ENCODE results near the gene ADCY10.
"Not testable (repeated sequence)": the region's sequence is repeated elsewhere in the genome, so short reads cannot be mapped to it uniquely, and the experiment has no call there.

Gene ADCY10

GRCh38 chr1:167806676-167807075 is 107.3 kb downstream of the ADCY10 start:
- H3K27ac ChIP-seq (ENCODE audit: low read depth, low read length) = not testable (repeated sequence)

GRCh38 chr1:167806235-167806634 is 107.7 kb downstream of the ADCY10 start:
- peaks cover 34% of the 10 kb centered on the region for H3K9me3 ChIP-seq (ENCODE audit: control insufficient read depth, insufficient read depth, low read depth, low read length)
- H3K36me3 ChIP-seq (ENCODE audit: control insufficient read depth, insufficient read depth, low read length); H3K27me3 ChIP-seq (ENCODE audit: control insufficient read depth, insufficient read depth, low read length); H3K27ac ChIP-seq (ENCODE audit: low read depth, low read length); H3K4me3 ChIP-seq (ENCODE audit: low read depth, low read length); H3K4me1 ChIP-seq (ENCODE audit: control insufficient read depth, insufficient read depth, low read length); H3K9ac ChIP-seq (ENCODE audit: low read length): not testable (repeated sequence)

More at GRCh38 chr1:167806676-167807075, 107.3 kb downstream of the ADCY10 start:
- H3K4me1 ChIP-seq (ENCODE audit: control insufficient read depth, insufficient read depth, low read length); H3K27me3 ChIP-seq (ENCODE audit: control insufficient read depth, insufficient read depth, low read length); H3K4me3 ChIP-seq (ENCODE audit: low read depth, low read length); H3K36me3 ChIP-seq (ENCODE audit: control insufficient read depth, insufficient read depth, low read length); H3K9ac ChIP-seq (ENCODE audit: low read length): not testable (repeated sequence)
- H3K9me3 ChIP-seq (ENCODE audit: control insufficient read depth, insufficient read depth, low read depth, low read length) = peaks cover 34% of the 10 kb centered on the region

GRCh38 chr1:167805041-167805556 is 108.8 kb downstream of the ADCY10 start:
- no peaks in the 10 kb centered on the region for H3K27me3 ChIP-seq (ENCODE audit: control insufficient read depth, insufficient read depth, low read length)
- no peak overlapping the region for H3K9ac ChIP-seq (ENCODE audit: low read length)
- H3K27ac ChIP-seq (ENCODE audit: low read depth, low read length) = no peak overlapping the region

GRCh38 chr1:167803358-167804207 is 110.4 kb downstream of the ADCY10 start:
- no peaks in the 10 kb centered on the region for H3K27me3 ChIP-seq (ENCODE audit: control insufficient read depth, insufficient read depth, low read length)
- no peak overlapping the region for H3K27ac ChIP-seq (ENCODE audit: low read depth, low read length)
- no peaks in the 10 kb centered on the region; the same call in 1 of the 2 replicates for H3K4me1 ChIP-seq (ENCODE audit: control insufficient read depth, insufficient read depth, low read length)
- H3K36me3 ChIP-seq (ENCODE audit: control insufficient read depth, insufficient read depth, low read length) = peaks cover 4% of the 10 kb centered on the region; the same call in 1 of the 2 replicates
- peak overlapping the region; percentile 34; the same call in 1 of the 2 replicates for H3K4me3 ChIP-seq (ENCODE audit: low read depth, low read length)
- no peak overlapping the region for H3K9ac ChIP-seq (ENCODE audit: low read length)
- peaks cover 34% of the 10 kb centered on the region for H3K9me3 ChIP-seq (ENCODE audit: control insufficient read depth, insufficient read depth, low read depth, low read length)

More at GRCh38 chr1:167805041-167805556, 108.8 kb downstream of the ADCY10 start:
- Histone ChIP-seq H3K9me3 (ENCODE audit: control insufficient read depth, insufficient read depth, low read depth, low read length) (peaks cover 34% of the 10 kb centered on the region), H3K4me1 (ENCODE audit: control insufficient read depth, insufficient read depth, low read length) (no peaks in the 10 kb centered on the region), H3K36me3 (ENCODE audit: control insufficient read depth, insufficient read depth, low read length) (peaks cover 4% of the 10 kb centered on the region; the same call in 1 of the 2 replicates), H3K4me3 (ENCODE audit: low read depth, low read length) (no peak overlapping the region)

GRCh38 chr1:167802235-167802634 is 111.7 kb downstream of the ADCY10 start:
- peaks cover 4% of the 10 kb centered on the region; the same call in 1 of the 2 replicates for H3K36me3 ChIP-seq (ENCODE audit: control insufficient read depth, insufficient read depth, low read length)
- peaks cover 2% of the 10 kb centered on the region; the same call in 1 of the 2 replicates for H3K4me1 ChIP-seq (ENCODE audit: control insufficient read depth, insufficient read depth, low read length)
- no peak overlapping the region for H3K27ac ChIP-seq (ENCODE audit: low read depth, low read length)
- no peaks in the 10 kb centered on the region for H3K27me3 ChIP-seq (ENCODE audit: control insufficient read depth, insufficient read depth, low read length)
- no peak overlapping the region for H3K9ac ChIP-seq (ENCODE audit: low read length)
- H3K4me3 ChIP-seq (ENCODE audit: low read depth, low read length) = no peak overlapping the region
- H3K9me3 ChIP-seq (ENCODE audit: control insufficient read depth, insufficient read depth, low read depth, low read length) = peaks cover 25% of the 10 kb centered on the region

- Histone ChIP-seq H3K9ac (ENCODE audit: low read length) (no peak overlapping the region), H3K9me3 (ENCODE audit: control insufficient read depth, insufficient read depth, low read depth, low read length) (peaks cover 18% of the 10 kb centered on the region; the same call in 1 of the 2 replicates), H3K27me3 (ENCODE audit: control insufficient read depth, insufficient read depth, low read length) (no peaks in the 10 kb centered on the region), H3K27ac (ENCODE audit: low read depth, low read length) (no peak overlapping the region), H3K4me1 (ENCODE audit: control insufficient read depth, insufficient read depth, low read length) (peaks cover 20% of the 10 kb centered on the region), H3K4me3 (ENCODE audit: low read depth, low read length) (no peak overlapping the region), H3K36me3 (ENCODE audit: control insufficient read depth, insufficient read depth, low read length) (peaks cover 4% of the 10 kb centered on the region; the same call in 1 of the 2 replicates)
Observed at GRCh38 chr1:167800251-167800650, 113.7 kb downstream of the ADCY10 start.

- peaks cover 13% of the 10 kb centered on the region; the same call in 1 of the 2 replicates for H3K9me3 ChIP-seq (ENCODE audit: control insufficient read depth, insufficient read depth, low read depth, low read length)
- peaks cover 4% of the 10 kb centered on the region; the same call in 1 of the 2 replicates for H3K36me3 ChIP-seq (ENCODE audit: control insufficient read depth, insufficient read depth, low read length)
- no peak overlapping the region for H3K9ac ChIP-seq (ENCODE audit: low read length)
- H3K4me1 ChIP-seq (ENCODE audit: control insufficient read depth, insufficient read depth, low read length) = peaks cover 20% of the 10 kb centered on the region
- H3K27ac ChIP-seq (ENCODE audit: low read depth, low read length) = no peak overlapping the region
- no peaks in the 10 kb centered on the region for H3K27me3 ChIP-seq (ENCODE audit: control insufficient read depth, insufficient read depth, low read length)
- no peak overlapping the region for H3K4me3 ChIP-seq (ENCODE audit: low read depth, low read length)
Observed at GRCh38 chr1:167799747-167800146, 114.2 kb downstream of the ADCY10 start.

GRCh38 chr1:167798952-167799351 is 115.0 kb downstream of the ADCY10 start:
- Histone ChIP-seq H3K9ac (ENCODE audit: low read length) (no peak overlapping the region), H3K4me3 (ENCODE audit: low read depth, low read length) (no peak overlapping the region), H3K36me3 (ENCODE audit: control insufficient read depth, insufficient read depth, low read length) (peaks cover 4% of the 10 kb centered on the region; the same call in 1 of the 2 replicates), H3K9me3 (ENCODE audit: control insufficient read depth, insufficient read depth, low read depth, low read length) (peaks cover 7% of the 10 kb centered on the region; the same call in 1 of the 2 replicates), H3K4me1 (ENCODE audit: control insufficient read depth, insufficient read depth, low read length) (peaks cover 20% of the 10 kb centered on the region), H3K27ac (ENCODE audit: low read depth, low read length) (no peak overlapping the region), H3K27me3 (ENCODE audit: control insufficient read depth, insufficient read depth, low read length) (no peaks in the 10 kb centered on the region)

GRCh38 chr1:167797015-167797414 is 116.9 kb downstream of the ADCY10 start:
- H3K36me3 ChIP-seq (ENCODE audit: control insufficient read depth, insufficient read depth, low read length) = peaks cover 11% of the 10 kb centered on the region; the same call in 1 of the 2 replicates
- no peak overlapping the region for H3K4me3 ChIP-seq (ENCODE audit: low read depth, low read length)
- H3K27ac ChIP-seq (ENCODE audit: low read depth, low read length) = peak overlapping the region; percentile 0; the same call in 1 of the 2 replicates
- H3K9ac ChIP-seq (ENCODE audit: low read length) = peak overlapping the region; percentile 1
- no peaks in the 10 kb centered on the region for H3K27me3 ChIP-seq (ENCODE audit: control insufficient read depth, insufficient read depth, low read length)
- peaks cover 20% of the 10 kb centered on the region for H3K4me1 ChIP-seq (ENCODE audit: control insufficient read depth, insufficient read depth, low read length)
- no peaks in the 10 kb centered on the region; the same call in 1 of the 2 replicates for H3K9me3 ChIP-seq (ENCODE audit: control insufficient read depth, insufficient read depth, low read depth, low read length)

GRCh38 chr1:167795810-167796740 is 117.9 kb downstream of the ADCY10 start:
- H3K27ac ChIP-seq (ENCODE audit: low read depth, low read length) = peak overlapping the region; percentile 73

More at GRCh38 chr1:167795810-167796740, 117.9 kb downstream of the ADCY10 start:
- Histone ChIP-seq H3K27me3 (ENCODE audit: control insufficient read depth, insufficient read depth, low read length) (no peaks in the 10 kb centered on the region), H3K36me3 (ENCODE audit: control insufficient read depth, insufficient read depth, low read length) (peaks cover 17% of the 10 kb centered on the region; the same call in 1 of the 2 replicates), H3K4me1 (ENCODE audit: control insufficient read depth, insufficient read depth, low read length) (peaks cover 20% of the 10 kb centered on the region), H3K9ac (ENCODE audit: low read length) (no peak overlapping the region), H3K4me3 (ENCODE audit: low read depth, low read length) (no peak overlapping the region), H3K9me3 (ENCODE audit: control insufficient read depth, insufficient read depth, low read depth, low read length) (no peaks in the 10 kb centered on the region)
